Measurements from ENCODE around the gene NOTCH2NLA. TPM values are rescaled to one million over a fixed set of nuclear protein-coding genes. Genes with fewer than 3 reads are reported as not detected.
"Not testable (repeated sequence)": the region's sequence is repeated elsewhere in the genome, so short reads cannot be mapped to it uniquely, and the experiment has no call there.

Gene NOTCH2NLA
- total RNA-seq, 6 experiments from 2014 or later = 18.5 to 29.2 (median 23.1) TPM

DNA sequence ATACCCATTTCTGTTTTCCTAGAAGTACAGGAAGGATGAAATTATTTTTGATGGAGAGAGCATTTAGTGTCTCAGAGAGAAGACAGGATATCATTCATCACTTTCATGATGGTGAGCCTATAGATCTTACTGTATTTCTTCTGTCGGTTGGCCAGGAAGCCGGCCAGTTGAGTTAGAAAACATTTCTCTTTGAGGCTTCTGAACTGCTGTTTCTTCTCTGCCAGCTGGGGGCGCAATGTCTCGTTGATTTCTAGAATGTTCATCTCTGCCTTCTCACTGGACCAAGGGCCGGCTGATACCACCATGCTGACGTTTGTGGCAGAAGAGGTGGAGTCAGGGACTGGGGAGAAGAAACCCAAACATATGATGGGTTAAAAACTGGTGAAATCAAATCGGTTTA, 84.4 kb downstream of the NOTCH2NLA start, which contains the start of gene NBPF10:
TSS of gene NBPF10 (minus strand) at position 340 of the 400 bp plus-strand sequence. CDS start at position 305, 35 bp downstream.
- intact Hi-C loops (cut with DNase I); DNase-seq; ATAC-seq; H3K27ac ChIP-seq; H3K9me3 ChIP-seq; H3K36me3 ChIP-seq; H3K4me3 ChIP-seq; H3K27me3 ChIP-seq; H3K4me1 ChIP-seq: not testable (repeated sequence)
- TF ChIP-seq, protein P1, sequence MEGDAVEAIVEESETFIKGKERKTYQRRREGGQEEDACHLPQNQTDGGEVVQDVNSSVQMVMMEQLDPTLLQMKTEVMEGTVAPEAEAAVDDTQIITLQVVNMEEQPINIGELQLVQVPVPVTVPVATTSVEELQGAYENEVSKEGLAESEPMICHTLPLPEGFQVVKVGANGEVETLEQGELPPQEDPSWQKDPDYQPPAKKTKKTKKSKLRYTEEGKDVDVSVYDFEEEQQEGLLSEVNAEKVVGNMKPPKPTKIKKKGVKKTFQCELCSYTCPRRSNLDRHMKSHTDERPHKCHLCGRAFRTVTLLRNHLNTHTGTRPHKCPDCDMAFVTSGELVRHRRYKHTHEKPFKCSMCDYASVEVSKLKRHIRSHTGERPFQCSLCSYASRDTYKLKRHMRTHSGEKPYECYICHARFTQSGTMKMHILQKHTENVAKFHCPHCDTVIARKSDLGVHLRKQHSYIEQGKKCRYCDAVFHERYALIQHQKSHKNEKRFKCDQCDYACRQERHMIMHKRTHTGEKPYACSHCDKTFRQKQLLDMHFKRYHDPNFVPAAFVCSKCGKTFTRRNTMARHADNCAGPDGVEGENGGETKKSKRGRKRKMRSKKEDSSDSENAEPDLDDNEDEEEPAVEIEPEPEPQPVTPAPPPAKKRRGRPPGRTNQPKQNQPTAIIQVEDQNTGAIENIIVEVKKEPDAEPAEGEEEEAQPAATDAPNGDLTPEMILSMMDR (IDR thresholded peaks at IDR 0.05) = peak in 3 of 4 donors; percentile 12 to 25 (median 16)
- no CpG with 5 or more reads among the region's 7 CpGs for WGBS (ENCODE audit: insufficient coverage, low coverage, low lambda C conversion rate, missing lambda C conversion rate)

Other genes starting within 250 kb of the NOTCH2NLA start
- gene TXNIP, start 232.4 kb downstream of the NOTCH2NLA start, total RNA-seq = 100 to 1,000 TPM in 3 of 6 experiments, 10 to 100 TPM in 3; 56.3 to 398 (median 134) TPM
- gene HJV, start 207.3 kb downstream of the NOTCH2NLA start, total RNA-seq = 100 to 1,000 TPM in 4 of 6 experiments, 10 to 100 TPM in 2; 53.0 to 215 (median 109) TPM
- gene NBPF10, start 84.2 kb downstream of the NOTCH2NLA start, total RNA-seq = 1 to 10 TPM in 4 of 6 experiments, under 1 TPM in 2; 0.56 to 2.1 (median 1.4) TPM

Data from right lobe of liver (tissue), 6 donors.